Measurements from ENCODE around the gene OR1K1. TPM values are rescaled to one million over a fixed set of nuclear protein-coding genes. Genes with fewer than 3 reads are reported as not detected.

Gene OR1K1
- total and polyA plus RNA-seq, 2 experiments from 2014 or later, result not detected

DNA sequence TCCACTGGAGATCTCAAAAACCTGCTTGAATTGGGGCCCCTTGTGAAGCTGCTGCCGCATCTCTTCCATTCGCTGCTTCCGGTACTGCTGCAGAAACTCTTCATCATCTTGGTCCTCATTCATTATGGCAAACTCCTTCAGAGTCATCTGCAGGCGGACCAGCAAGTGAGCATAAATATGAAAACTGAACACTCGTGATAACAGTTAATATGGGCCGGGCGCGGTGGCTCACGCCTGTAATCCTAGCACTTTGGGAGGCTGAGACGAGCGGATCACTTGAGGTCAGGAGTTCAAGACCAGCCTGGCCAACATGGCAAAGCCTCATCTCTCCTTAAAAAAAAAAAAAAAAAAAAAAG, 20.5 kb downstream of the OR1K1 start:
- Histone ChIP-seq H3K79me2 (peaks cover 20% of the 10 kb centered on the region), H3K4me2 (no peak overlapping the region), H4K20me1 (ENCODE audit: insufficient read depth, poor library complexity, severe bottlenecking) (no peaks in the 10 kb centered on the region), H3K9me2 (replicated peaks; ENCODE audit: insufficient read depth) (no peaks in the 10 kb centered on the region), H3K36me3 (replicated peaks; ENCODE audit: insufficient read depth, low read depth) (no peaks in the 10 kb centered on the region), H3K4me3 (no peak overlapping the region), H3K27me3 (no peaks in the 10 kb centered on the region), H3K27ac (no peak overlapping the region), H3K4me1 (ENCODE audit: insufficient read depth) (peaks cover 12% of the 10 kb centered on the region), H2AFZ (no peak overlapping the region), H3K9me3 (ENCODE audit: low read depth) (no peaks in the 10 kb centered on the region)
- TF ChIP-seq, protein P1, sequence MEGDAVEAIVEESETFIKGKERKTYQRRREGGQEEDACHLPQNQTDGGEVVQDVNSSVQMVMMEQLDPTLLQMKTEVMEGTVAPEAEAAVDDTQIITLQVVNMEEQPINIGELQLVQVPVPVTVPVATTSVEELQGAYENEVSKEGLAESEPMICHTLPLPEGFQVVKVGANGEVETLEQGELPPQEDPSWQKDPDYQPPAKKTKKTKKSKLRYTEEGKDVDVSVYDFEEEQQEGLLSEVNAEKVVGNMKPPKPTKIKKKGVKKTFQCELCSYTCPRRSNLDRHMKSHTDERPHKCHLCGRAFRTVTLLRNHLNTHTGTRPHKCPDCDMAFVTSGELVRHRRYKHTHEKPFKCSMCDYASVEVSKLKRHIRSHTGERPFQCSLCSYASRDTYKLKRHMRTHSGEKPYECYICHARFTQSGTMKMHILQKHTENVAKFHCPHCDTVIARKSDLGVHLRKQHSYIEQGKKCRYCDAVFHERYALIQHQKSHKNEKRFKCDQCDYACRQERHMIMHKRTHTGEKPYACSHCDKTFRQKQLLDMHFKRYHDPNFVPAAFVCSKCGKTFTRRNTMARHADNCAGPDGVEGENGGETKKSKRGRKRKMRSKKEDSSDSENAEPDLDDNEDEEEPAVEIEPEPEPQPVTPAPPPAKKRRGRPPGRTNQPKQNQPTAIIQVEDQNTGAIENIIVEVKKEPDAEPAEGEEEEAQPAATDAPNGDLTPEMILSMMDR (IDR thresholded peaks at IDR 0.05; ENCODE audit: poor library complexity), result no peak
- no peak for TF ChIP-seq EZH2phosphoT487 (IDR thresholded peaks at IDR 0.05; ENCODE audit: low read depth, severe bottlenecking, unreplicated experiment)
- TF ChIP-seq EZH2 (IDR thresholded peaks at IDR 0.05; ENCODE audit: borderline replicate concordance), result no peak
- 93% methylated on average over 11 of the region's 11 CpGs for WGBS (ENCODE audit: low lambda C conversion rate, missing lambda C conversion rate)
- DNase-seq (ENCODE audit: low spot score), result no peak

DNA sequence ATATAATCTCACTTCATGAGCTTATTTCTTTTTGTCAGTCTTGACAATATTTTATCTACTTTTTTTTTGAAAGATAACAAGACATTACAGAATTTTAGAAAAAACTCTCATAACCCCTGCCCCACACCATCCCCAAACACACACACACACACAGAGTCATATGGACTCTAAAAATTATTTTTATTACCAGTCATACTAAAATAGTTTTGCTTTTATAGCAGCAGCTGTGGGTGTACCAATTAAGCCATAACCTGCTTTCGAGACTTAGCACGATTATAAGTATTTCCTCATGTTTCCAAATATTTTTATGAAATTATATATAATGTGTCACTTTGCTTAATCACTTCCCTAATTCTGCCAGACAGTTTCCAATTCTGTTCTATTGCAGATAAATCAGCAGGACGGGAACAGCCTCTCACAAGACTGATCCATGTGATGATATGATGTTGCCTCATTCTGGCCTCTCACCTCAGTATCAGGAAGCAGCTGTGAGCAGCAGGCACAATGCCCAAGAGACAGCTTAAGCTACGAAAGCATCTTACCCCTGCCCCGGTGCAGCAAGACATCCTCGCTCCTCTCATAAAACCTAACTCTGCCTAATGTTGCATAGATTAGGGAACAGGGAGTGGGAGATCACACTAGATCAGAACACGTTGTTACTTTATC, 21.5 kb downstream of the OR1K1 start:
- no peak for TF ChIP-seq EZH2phosphoT487 (IDR thresholded peaks at IDR 0.05; ENCODE audit: low read depth, severe bottlenecking, unreplicated experiment)
- TF ChIP-seq, protein P1 (IDR thresholded peaks at IDR 0.05; ENCODE audit: poor library complexity), result no peak
- no peak for TF ChIP-seq EZH2 (IDR thresholded peaks at IDR 0.05; ENCODE audit: borderline replicate concordance)
- Histone ChIP-seq H3K36me3 (replicated peaks; ENCODE audit: insufficient read depth, low read depth) (no peaks in the 10 kb centered on the region), H4K20me1 (ENCODE audit: insufficient read depth, poor library complexity, severe bottlenecking) (no peaks in the 10 kb centered on the region), H3K4me2 (no peak overlapping the region), H2AFZ (no peak overlapping the region), H3K27me3 (no peaks in the 10 kb centered on the region), H3K79me2 (peaks cover 30% of the 10 kb centered on the region), H3K4me1 (ENCODE audit: insufficient read depth) (peaks cover 13% of the 10 kb centered on the region), H3K4me3 (no peak overlapping the region), H3K27ac (no peak overlapping the region), H3K9me2 (replicated peaks; ENCODE audit: insufficient read depth) (no peaks in the 10 kb centered on the region), H3K9me3 (ENCODE audit: low read depth) (no peaks in the 10 kb centered on the region)
- 76% methylated on average over 7 of the region's 7 CpGs for WGBS (ENCODE audit: low lambda C conversion rate, missing lambda C conversion rate)
- DNase-seq (ENCODE audit: low spot score), result no peak

DNA sequence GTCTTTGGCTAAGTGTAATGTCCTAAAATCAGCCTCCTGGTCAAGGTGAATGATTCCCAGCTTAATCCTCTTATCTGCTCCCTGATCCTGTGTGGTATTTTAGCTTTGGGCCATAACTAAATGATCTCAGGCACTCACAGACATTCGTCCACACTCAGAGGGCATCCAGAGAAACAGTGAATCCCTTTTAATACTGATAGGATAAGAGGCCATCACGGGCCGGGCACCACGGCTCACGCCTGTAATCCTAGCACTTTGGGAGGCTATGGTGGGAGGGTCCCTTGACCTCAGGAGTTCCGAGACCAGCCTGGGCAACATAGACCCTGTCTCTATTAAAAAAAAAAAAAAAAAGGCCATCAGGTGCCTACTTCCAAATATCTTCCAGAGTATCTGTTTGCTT, 22.1 kb downstream of the OR1K1 start:
- H4K20me1 ChIP-seq (ENCODE audit: insufficient read depth, poor library complexity, severe bottlenecking), result no peaks in the 10 kb centered on the region
- WGBS (ENCODE audit: low lambda C conversion rate, missing lambda C conversion rate), result 72% methylated on average over 6 of the region's 6 CpGs
- no peaks in the 10 kb centered on the region for H3K9me2 ChIP-seq (replicated peaks; ENCODE audit: insufficient read depth)
- H3K27me3 ChIP-seq, result no peaks in the 10 kb centered on the region
- no peaks in the 10 kb centered on the region for H3K36me3 ChIP-seq (replicated peaks; ENCODE audit: insufficient read depth, low read depth)
- H2AFZ ChIP-seq, result no peak overlapping the region
- no peak overlapping the region for H3K4me3 ChIP-seq
- peaks cover 36% of the 10 kb centered on the region for H3K79me2 ChIP-seq
- H3K27ac ChIP-seq, result no peak overlapping the region
- DNase-seq (ENCODE audit: low spot score), result no peak
- TF ChIP-seq, protein P1 (IDR thresholded peaks at IDR 0.05; ENCODE audit: poor library complexity), result no peak
- TF ChIP-seq EZH2phosphoT487 (IDR thresholded peaks at IDR 0.05; ENCODE audit: low read depth, severe bottlenecking, unreplicated experiment) (no peak), EZH2 (IDR thresholded peaks at IDR 0.05; ENCODE audit: borderline replicate concordance) (no peak)
- no peak overlapping the region for H3K4me2 ChIP-seq
- H3K4me1 ChIP-seq (ENCODE audit: insufficient read depth), result peaks cover 19% of the 10 kb centered on the region
- no peaks in the 10 kb centered on the region for H3K9me3 ChIP-seq (ENCODE audit: low read depth)
